HG03565 (cell line): ENCODE measurements around the gene SLC22A12.
"Not testable (repeated sequence)": the region's sequence is repeated elsewhere in the genome, so short reads cannot be mapped to it uniquely, and the experiment has no call there.

ENCODE experiments used
- ATAC-seq: cut with Tn5 transposase; IDR thresholded peaks from one replicate; pipeline ENCODE4 v1.9.1; 2021; ENCODE audit warnings: mild to moderate bottlenecking, moderate library complexity; ENCODE audit not compliant: unreplicated experiment

The SLC22A12 gene

DNA sequence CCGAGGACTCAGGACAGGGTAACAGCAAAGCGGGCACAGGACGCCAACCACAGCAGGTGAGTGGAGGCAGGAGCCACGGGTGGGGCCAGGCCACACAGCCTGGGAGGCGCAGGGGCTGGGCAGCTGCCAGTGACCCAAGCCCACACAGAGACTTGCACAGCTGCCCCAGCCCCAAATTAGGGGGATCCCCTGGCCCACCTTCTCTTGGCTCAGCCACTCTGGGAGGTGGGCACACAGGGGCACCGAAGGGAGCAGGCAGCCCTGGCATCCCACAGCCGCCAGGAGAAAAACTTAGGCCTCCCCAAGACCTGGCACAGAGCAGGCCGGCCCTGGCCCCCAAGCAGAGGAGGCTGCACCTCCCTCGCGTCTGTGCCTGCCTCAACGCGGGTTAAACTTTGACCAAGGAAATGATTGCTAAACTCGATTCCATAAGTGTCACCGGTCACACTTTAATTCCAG is at the start of gene SLC22A12:
Gene SLC22A12 (plus strand): TSS at position 458 of the 459 bp plus-strand sequence. CDS start 337 bp downstream, outside the sequence.
- no peak for ATAC-seq

DNA sequence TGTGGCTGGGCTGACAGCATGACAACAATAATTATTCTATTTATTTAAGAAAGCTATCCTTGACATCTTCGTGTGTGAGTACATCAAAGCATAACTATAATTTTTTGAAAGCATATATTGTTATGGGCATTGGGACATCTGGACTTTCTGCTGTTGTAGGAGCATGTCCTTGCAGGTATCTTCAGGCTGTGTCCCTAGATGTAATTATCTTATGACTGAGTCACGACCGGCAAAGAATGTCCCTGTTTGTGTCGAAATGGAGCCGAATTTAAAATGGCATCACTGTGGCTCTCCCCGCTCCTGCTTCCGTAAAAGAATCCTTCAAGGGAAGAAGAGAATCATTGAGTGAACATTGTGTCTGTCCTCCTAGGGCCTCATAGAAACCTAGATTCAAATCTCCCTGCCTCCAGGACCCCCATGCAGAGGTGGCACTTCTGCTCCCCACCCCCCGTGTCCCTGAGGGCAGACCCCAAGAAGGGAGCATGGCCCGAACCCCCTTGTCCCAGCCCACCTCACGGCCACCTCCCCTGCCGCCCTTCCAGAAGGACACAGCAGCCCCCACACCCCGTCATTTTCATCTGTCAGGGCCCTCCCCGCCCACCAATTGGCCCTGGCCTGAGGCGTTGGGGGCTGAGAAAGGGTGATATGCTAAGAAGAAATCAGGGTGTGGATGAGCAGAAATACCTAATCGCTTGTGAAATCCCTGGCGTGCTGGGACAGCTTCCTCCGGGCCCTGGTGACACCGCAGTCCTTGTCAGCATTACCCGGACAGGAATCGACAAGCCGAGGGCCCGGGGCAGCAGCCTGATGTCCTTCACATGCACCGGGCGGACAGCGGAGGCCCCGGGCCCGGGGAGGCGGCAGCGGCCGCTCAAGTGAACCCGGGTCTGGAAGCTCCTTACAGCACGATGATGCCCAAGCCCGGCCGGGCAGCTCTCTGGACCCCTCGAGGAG is 48.6 kb upstream of the SLC22A12 start:
- no peak for ATAC-seq

DNA sequence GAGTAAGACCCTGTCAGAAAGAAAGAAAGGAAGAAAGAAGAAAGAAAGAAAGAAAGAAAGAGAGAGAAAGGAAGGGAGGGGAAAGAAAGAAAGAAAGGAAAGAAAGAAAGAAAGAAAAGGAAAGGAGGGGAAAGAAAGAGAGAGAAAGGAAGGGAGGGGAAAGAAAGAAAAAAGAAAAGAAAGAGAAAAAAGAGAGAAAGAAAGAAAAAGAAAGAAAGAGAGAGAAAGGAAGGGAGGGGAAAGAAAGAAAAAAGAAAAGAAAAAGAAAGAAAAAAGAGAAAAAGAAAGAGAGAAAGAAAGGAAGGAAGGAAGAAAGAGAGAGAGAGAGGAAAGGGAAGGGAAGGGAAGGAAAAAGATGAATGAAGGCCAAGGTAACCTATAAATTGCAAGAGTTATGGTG is 47.2 kb upstream of the SLC22A12 start:
- ATAC-seq = no peak

DNA sequence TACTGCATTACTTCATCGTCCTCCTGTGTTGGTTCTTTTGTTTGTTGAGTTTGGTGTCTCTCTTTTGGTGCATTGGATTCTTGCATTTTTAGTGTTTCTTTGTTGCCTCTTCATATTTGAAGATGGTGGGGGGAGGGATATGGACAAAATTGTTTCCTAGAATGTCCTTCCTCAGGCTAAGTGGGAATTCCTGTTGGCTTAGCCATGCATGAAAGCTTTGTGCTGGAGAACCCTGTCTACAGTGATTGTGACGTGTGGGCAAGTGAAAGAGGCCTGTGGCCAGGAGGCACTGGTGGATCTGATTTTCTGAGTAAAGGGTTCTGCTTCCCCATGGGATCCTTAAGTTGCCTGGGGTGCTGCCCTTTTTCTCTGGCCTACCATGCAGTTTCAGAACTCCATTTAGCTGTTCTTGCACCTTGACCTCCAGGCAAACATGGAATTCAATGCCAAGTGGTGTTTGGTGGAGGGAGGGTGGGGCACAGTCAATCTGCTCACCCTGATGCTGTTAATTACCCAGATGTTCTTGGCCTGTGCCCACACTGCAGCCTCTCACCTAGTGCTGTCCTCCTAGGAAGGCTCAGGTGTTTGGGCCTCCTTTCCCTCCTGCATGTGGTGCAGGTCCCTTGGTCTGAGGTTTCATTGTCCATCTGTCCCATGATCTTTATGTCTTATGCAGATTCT is 46.3 kb upstream of the SLC22A12 start:
- no peak for ATAC-seq

DNA sequence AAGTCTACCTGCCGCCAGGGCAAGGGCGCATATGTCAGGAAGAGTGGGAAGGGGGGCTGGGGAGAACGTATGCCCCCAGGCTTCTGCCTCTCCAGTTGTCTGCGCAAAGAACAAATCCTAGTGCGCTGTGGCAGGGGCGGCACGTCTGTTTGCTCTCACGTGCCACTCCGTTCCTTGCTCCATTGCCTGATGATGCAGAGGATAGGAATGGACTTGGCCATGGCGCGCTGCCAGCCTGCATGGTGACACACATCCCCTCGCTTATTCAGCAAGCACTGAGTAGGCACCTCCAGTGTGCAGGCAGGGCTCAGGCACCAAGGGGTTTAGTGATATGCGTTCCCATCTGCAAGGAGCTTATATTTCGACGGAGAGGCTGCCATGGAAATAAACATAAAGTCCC is 45.4 kb upstream of the SLC22A12 start:
- no peak for ATAC-seq

DNA sequence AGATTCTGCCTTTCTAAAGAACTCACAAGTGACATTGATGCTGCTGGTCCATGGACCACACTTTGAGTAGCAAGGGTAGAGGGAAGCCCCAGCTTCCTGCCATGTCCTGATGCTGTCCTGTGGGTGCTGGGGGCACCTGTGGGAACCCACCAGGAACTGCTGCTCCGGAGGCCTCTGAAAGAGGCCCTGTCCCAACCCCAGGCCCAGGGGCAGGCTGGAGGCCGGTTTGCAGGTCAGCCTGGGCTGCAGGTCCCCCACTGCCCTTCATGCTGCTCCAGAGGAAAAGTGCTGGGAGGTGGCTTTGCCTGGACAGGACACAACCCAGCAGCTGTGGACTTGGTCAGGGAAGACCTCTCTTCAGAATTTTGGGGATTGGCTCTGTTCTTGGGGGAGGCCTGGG is 44.8 kb upstream of the SLC22A12 start:
- ATAC-seq = no peak

DNA sequence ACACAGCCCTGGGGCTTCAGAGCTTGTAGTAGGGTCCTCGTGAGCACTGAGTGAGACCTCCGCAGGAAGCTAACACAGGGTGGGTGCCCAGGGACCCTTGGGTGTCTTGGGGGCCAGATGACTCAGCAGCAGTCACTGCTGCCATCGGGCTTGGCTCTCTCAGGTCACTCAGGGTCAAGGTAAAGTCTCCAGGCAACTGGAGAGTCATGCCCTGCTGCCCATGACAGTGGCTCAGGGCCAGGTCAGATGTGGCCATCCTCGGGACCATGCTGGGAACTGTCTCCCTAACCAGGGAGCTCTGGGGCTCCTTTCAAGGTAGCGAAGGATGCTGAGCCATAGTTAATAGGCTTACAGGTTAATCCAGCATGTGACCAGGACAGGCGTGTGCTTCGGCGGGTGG is 44.4 kb upstream of the SLC22A12 start:
- ATAC-seq = no peak

DNA sequence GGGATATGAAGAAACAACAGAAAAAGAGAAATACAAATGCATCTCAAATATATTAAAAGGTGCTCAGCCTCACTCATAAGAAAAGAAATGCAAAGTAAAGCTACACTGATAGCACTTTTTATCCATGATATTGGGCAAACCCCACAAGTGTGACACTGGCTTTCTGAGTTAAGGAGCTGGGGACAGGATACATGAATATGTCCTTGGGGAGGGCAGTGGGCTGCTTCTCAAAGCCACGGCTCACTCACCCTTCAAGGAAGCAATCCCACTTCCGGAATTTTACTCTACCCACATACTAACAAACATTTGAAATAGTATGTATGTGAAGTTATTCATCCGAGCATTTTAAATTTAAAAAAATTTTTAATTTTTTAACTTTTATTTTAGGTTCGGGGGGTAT is 41.1 kb upstream of the SLC22A12 start:
- no peak for ATAC-seq

DNA sequence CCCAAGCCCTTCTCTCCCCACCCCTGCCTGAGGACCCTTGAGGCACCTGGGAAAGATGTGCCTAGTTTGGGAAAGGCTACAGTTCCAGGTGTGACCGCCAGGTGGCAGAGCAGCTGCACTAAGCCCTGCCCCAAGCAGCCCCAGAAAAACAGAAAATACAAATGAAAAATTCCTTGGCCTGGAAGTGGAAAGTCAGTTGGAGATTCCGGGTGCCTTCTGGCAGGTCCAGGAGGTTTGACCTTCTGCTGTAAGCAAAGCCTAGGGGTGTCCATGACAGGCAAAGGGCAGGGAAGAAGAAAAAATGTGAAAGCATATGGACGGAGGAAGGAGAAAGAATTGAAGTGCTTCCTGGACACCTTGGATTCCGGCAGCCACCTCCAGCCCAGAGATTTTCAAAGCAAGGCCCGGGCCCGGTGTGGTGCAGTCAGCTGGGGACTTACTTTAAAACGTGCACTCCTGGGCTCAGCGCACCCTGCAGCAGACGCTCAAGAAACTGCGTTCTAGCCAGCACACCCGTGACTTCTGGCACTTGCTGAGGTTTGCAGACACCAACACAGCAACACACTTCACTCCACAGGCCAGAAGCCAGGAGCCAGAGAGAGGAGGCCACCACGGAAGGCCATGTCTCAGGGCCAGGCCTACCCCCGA is 37.3 kb upstream of the SLC22A12 start:
- no peak for ATAC-seq

DNA sequence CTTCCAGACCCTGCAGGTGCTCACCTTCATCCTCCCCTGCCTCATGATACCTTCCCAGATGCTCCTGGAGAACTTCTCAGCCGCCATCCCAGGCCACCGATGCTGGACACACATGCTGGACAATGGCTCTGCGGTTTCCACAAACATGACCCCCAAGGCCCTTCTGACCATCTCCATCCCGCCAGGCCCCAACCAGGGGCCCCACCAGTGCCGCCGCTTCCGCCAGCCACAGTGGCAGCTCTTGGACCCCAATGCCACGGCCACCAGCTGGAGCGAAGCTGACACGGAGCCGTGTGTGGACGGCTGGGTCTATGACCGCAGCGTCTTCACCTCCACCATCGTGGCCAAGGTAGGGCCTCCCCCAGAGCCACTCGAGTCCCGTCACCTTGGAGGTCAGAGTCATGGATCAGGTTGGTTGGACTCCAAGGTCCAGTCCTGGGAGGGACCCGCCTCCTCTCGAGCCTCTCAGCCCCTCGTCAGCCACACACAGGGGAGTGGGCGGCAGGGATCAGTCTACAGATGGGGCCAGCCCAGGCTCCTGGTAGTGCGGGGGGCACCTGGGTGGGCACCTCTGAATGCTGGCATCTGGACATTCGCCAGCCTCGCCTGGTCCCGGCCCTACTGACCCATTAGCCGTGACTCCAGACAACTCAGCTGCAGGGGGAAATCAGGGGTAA is 34.8 kb upstream of the SLC22A12 start:
- no peak for ATAC-seq

DNA sequence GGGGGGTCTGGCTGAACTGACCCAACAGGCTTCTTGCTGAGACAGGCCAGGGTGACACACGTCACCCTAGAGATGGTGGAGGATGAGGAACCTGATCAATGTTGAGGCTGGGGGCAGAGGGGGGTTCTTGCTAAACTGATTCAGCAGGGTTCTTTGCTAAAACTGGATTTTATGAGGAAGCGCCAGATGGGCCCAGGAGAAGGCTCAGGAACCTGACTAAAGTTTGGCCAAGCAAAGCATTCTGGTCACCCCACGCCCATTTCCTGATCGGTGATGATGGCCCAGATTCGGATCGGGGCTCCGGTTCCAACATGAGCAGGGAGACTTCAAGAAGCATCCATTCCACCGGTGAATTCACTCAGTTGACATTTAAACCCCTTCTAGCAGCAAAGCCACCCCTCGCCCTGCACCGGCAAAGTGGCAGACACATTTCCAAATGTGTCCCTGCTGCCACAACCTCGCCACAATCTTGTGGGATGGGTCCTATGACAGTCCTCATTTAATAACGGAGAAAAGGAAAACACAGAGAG is 34.2 kb upstream of the SLC22A12 start:
- ATAC-seq = no peak

DNA sequence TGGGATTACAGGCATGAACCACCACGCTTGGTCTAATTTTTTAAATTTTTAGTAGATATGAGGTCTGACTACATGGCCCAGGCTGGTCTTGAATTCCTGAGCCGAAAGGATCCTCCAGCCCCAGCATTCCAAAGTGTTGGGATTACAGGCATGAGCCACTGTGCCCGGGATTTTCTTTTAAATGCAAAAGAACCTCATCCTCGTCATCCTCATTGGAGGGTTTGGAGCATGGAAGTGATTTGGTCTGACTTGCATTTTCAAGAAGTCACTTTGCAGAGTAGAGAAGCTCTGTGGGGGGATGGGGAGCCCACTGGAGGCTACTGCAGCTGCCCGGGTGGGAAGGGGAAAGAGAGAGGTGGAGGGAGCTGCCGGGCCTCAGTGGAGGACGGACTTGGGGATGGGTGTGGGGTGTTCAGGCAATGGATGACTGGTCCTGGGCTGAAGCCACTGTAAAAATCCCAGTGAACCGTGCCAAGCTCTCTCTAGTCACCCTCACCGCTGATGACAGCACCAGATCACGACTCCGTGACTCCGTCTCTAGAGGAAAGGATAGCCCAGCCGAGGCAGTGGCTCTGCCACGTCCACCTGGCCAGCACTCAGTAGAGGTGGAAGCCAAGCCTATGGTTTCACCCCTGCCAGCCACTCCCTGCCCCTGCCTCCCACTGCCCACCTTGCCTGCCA is 32.8 kb upstream of the SLC22A12 start:
- ATAC-seq = no peak

DNA sequence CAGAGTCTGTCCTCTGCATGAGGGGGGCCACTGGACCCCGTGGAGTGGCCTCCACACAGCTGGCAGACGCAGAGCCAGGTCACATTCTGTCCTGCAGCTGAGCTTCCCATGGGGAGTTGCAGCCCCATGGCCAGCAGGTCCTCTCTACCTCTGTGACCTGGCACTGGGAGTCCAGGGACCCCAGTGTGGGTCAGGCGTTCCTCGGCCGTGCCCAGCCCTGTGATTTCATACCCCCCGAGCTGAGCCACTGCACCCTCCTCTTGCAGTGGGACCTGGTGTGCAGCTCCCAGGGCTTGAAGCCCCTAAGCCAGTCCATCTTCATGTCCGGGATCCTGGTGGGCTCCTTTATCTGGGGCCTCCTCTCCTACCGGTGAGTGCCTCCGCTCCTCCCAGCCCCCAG is 32.2 kb upstream of the SLC22A12 start:
- ATAC-seq = no peak

DNA sequence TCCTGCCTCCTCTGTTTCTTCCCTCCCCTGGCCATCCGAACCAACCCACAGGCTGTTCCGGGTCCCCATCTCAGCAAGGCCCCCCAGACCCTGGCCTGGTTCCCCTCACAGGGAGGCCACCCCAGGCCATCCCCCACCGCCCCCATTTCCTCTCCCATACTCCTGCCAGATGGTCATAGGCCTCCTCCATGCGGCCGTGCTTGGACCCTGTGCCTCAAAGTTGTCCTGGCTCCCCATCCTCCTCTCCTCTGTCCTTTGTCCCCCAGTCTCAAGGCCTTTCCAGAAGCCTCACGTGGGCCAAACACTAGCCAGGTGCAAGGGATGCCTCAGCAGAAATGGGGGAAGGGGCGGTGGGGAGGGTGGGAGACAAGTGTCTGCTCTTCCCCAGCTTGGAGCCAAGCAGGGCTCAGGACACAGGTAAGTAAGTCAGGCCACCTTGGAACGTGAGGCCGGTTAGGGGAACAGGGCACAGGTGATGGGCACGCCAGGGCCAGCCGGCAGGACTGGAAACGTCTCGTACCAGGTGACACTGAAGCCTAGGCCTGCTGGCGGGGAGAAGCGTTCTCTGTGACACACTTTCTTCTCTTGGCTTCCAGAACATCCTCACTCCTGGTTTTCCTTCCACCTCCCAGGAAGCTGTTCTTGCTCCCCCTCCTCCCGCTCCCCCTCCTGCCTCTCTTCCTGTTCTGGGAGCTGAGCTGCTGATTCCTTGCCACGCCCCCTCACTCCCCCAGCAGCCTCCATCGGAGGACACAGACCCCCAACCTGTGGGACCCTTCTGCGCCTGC is 31.5 kb upstream of the SLC22A12 start:
- ATAC-seq = no peak

DNA sequence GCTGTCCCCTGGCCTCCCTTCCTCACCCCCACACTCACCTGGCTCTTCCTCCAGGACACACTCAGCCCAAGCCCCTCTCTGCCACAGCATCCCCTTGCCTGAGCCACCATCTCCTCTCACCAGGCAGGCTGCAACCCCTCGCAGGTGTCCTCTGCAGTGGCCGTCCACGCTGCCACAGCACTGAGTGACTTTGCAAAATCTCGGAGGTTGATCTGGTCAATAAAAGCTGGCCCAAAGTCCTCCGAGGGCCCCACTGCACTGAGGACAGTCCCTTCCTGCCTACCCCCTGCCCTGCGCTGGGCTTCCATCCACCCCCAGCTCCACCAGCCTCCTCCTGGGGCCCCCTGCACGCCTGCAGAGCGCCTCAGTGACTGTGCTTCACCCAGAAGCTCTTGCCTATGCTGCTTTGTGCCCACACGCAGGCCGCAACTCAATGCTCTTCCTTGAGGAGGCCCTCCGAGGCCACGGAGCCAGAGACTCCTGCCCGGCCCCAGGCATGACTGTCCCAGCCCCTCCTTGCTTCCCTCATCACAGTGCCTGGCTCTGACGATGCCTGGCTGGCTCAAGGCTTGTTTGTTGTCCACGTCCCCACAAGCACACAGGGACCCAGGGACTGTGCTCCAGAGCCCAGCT is 30.8 kb upstream of the SLC22A12 start:
- no peak for ATAC-seq

DNA sequence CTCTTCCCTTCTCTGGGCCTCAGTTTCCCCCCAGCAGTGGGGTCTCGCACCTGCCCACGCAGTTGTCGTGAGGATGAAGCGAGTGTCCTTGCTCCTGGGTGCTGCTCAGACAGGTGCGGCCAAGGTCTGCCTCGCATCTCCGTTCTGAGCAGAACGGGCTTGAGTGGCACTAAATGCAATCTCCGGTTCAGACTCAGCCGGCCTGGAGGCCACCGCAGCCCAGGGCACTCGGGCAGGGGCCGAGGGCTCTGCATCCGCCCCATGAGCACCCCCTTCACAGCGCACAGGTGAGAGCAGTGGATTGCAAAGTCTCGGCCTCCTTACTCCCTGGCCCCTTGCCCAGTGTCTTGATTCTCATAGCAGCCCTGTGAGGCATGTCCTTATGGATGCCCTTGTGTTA is 30.1 kb upstream of the SLC22A12 start:
- no peak for ATAC-seq

DNA sequence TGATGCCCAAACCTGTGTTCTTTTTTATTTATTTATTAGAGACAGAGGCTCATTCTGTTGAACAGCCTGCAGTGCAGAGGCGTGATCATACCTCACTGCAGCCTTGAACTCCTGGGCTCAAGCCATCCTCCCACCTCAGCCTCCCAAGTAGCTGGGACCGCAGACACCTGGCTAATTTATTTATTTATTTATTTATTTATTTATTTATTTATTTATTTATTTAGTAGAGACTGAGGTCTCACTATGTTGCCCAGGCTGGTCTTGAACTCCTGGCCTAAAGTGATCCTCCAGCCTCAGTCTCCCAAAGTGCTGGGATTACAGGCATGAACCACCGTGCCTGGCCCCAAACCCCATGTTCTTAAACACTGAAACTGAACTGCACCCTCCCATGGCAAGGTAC is 29.6 kb upstream of the SLC22A12 start:
- ATAC-seq = not testable (repeated sequence)

DNA sequence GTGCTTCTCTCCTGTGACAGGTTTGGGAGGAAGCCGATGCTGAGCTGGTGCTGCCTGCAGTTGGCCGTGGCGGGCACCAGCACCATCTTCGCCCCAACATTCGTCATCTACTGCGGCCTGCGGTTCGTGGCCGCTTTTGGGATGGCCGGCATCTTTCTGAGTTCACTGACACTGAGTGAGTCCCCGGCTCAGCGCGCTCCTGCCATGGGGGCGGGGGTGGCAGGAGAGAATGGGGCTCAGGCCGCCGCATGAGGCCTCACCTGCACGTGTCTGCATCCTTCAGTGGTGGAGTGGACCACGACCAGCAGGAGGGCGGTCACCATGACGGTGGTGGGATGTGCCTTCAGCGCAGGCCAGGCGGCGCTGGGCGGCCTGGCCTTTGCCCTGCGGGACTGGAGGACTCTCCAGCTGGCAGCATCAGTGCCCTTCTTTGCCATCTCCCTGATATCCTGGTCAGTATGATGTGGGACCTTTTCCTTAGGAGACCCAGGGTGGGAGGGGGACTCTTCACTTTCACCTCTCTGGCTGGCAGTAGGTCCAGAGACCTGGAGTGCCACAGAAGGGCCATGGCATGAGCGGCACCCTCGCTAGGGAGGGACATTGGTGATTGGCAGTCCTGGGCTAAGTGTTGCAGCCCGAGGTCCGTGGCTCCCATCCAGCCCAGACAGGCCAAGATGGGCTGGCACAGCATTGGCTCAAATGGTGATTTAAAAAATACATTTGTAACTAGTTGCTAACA is 28.9 kb upstream of the SLC22A12 start:
- no peak for ATAC-seq
